Neutrophil (primary cell): ENCODE results near the gene LMAN2.

Source experiments
- H3K27ac ChIP-seq: fragments of 200-600 bp; sonication (generic); 2 replicates; pipeline ENCODE4 v1.5.1; 2016; ENCODE audit warnings: mild to moderate bottlenecking, moderate library complexity
- H3K27me3 ChIP-seq: fragments of 200-600 bp; sonication (generic); 2 replicates; pipeline ENCODE4 v1.6.0; 2016; ENCODE audit warnings: mild to moderate bottlenecking
- H3K36me3 ChIP-seq: fragments of 200-600 bp; sonication (generic); 2 replicates; pipeline ENCODE4 v1.5.1; 2017
- H3K4me1 ChIP-seq, 2 experiments: fragments of 200-600 bp in 1 of 2; sonication (generic) in 1 of 2; 1 replicate in 1 of 2; 2 replicates in 1 of 2; pipeline versions ENCODE4 v1.5.1 to v1.6.1; 2013 to 2016; ENCODE audit warnings: low read depth in 1 of 2, low read length in 1 of 2, mild to moderate bottlenecking in 1 of 2, moderate library complexity in 1 of 2; ENCODE audit not compliant: control insufficient read depth in 1 of 2, insufficient read depth in 1 of 2
- H3K4me3 ChIP-seq, 2 experiments: fragments of 200-600 bp in 1 of 2; sonication (generic) in 1 of 2; 1 replicate in 1 of 2; 2 replicates in 1 of 2; pipeline ENCODE4 v1.5.1; 2013 to 2016; ENCODE audit warnings: low read depth in 1 of 2, low read length in 1 of 2, mild to moderate bottlenecking in 1 of 2, moderate library complexity in 1 of 2
- H3K9me3 ChIP-seq: fragments of 200-600 bp; sonication (generic); 2 replicates; pipeline ENCODE4 v1.5.1; 2016
- TF ChIP-seq, protein P1 (sequence below): fragments of 200-600 bp; sonication (generic); IDR thresholded peaks from 2 replicates; pipeline ENCODE4 v1.5.1; 2016; ENCODE audit warnings: antibody characterized with exemption

Gene LMAN2

DNA sequence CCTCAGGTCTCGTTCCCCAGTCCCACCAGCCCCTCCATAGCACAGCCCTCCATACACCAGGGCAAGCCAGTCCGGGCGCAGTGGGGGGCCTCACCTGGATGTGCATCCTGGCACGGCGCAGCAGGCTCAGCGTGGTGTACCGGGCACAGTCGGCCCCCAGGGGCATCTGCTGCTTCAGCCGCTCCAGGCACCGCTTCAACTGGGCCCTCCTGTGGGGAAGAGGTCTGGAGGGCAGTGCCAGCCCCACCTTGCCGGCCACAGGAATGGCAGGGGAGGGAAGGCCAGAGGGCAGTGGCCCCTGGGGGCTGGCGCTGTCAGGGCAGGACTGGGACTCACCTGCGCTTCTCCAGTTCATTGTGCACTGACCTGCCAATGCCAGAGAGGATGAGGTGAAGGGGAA, 41.1 kb downstream of the LMAN2 start:
- Histone ChIP-seq H3K9me3 (no peaks in the 10 kb centered on the region), H3K36me3 (peaks cover 14% of the 10 kb centered on the region), H3K4me1 (peaks cover 79 to 83% of the 10 kb centered on the region in 2 experiments), H3K27ac (peak overlapping the region; percentile 95), H3K27me3 (no peaks in the 10 kb centered on the region), H3K4me3 (peak overlapping the region; percentile 79 to 99)
- TF ChIP-seq, protein P1, sequence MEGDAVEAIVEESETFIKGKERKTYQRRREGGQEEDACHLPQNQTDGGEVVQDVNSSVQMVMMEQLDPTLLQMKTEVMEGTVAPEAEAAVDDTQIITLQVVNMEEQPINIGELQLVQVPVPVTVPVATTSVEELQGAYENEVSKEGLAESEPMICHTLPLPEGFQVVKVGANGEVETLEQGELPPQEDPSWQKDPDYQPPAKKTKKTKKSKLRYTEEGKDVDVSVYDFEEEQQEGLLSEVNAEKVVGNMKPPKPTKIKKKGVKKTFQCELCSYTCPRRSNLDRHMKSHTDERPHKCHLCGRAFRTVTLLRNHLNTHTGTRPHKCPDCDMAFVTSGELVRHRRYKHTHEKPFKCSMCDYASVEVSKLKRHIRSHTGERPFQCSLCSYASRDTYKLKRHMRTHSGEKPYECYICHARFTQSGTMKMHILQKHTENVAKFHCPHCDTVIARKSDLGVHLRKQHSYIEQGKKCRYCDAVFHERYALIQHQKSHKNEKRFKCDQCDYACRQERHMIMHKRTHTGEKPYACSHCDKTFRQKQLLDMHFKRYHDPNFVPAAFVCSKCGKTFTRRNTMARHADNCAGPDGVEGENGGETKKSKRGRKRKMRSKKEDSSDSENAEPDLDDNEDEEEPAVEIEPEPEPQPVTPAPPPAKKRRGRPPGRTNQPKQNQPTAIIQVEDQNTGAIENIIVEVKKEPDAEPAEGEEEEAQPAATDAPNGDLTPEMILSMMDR: no peak

DNA sequence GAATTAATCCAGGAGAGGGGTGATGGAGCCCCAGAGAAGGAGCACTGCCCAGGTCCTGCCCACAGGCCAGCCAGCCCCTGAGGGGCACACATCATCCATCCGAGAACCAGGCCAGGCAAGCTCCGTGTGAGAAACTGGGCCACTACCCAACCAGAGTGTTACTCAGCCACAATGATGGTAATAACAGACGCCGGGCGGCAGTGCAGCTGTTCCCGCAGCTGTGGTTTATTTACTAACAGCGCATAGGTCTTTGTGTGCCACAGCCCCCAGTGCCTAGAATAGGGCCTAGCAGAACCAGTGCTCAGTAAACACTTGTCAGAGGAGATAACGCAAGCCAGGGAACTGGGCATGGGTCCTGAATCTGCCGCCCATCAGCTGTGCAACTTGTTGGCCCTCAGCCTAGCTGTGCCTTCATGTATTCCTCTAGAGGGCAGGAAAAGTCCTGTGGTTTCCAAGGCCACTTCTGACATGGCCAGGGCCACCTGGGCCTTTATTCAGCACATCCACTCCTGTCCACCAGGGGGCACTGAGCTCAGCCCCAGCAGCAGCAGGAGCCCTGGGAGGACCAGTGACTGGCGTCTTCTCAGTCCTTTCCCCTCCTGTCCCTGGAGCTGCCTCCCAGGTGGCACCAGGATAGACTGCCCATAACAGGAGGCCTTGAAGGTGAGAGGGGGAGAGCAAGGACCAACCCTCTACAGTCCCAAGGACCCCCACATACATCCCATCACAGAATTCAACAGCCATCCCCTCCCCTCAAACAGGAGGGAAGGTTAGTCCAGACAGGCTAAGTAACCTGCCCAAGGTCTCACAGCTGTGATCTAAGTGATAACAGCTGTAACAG, 41.9 kb downstream of the LMAN2 start:
- H3K4me3 ChIP-seq: peak overlapping the region; percentile 79 to 99
- peaks cover 87 to 91% of the 10 kb centered on the region in 2 experiments for H3K4me1 ChIP-seq
- TF ChIP-seq, protein P1: peak; percentile 96
- H3K9me3 ChIP-seq: no peaks in the 10 kb centered on the region
- H3K27ac ChIP-seq: peak overlapping the region; percentile 95
- H3K36me3 ChIP-seq: peaks cover 22% of the 10 kb centered on the region
- H3K27me3 ChIP-seq: no peaks in the 10 kb centered on the region

DNA sequence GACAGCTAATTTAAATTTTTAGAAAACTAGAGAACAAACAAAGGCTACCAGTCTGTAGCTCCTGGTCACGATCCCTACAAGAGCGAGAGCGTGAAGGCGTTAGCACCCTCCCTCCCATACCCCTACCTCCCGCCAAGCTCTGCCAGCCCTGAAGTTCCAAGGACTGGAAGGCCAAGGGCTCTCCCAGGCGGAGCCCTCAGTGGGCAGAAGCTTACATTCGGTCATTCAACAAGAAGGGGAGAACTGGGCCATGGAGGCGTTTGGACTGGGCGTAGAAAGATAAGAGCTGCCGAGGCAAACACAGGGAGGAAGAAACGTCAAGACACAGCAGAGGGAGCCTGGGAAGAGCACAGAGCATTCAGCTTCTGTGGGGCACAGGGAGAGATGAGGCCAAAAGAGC, 42.7 kb downstream of the LMAN2 start:
- H3K27ac ChIP-seq: peak overlapping the region; percentile 95
- peaks cover 29% of the 10 kb centered on the region for H3K36me3 ChIP-seq
- H3K27me3 ChIP-seq: no peaks in the 10 kb centered on the region
- no peaks in the 10 kb centered on the region for H3K9me3 ChIP-seq
- H3K4me3 ChIP-seq: peak overlapping the region; percentile 79 to 99
- peaks cover 93 to 97% of the 10 kb centered on the region in 2 experiments for H3K4me1 ChIP-seq
- TF ChIP-seq, protein P1: no peak

DNA sequence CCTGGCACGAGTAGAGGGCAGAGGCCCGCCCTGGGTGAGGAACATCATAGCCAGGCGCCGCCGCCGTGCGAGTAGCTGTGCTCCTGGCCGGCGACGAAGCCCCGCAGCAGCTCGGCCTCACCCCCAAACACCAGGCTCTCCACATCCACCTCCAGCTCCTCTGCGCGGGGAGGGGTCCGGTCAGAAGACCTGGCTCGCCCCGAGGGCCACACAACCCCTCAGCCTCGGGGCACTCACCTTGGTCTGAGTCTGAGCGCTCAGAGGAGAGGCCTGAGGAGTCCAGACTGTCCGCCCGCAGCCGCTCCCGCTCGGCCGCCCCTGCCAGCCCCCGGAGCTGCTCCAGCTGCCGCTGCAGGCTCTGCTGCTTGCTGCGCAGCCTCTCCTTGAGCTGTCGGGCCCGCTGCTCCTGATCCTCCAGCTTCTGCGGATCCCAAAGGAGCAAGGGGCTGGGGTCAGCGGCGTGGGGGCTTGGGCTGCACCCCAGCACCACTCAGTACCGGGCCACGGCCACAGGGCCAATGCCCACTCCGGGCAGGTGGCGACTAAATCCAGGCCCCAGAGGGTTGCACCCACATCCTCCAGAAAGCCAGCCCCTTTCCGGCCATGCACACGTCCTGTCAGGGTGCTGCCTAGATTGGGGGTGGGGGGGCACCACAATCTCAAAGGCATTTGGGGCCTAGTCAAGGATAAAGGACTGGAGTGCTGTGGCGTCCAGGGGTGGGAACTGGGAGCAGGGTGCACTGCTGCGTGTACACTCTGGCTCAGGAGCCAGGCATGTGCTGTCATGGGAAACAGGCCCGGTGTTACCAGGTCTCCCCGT, 43.7 kb downstream of the LMAN2 start:
- H3K4me3 ChIP-seq: peak overlapping the region; percentile 79 to 99
- H3K4me1 ChIP-seq: peaks cover 85 to 89% of the 10 kb centered on the region in 2 experiments

More for the DNA sequence above, 43.7 kb downstream of the LMAN2 start:
- Histone ChIP-seq H3K27ac (peak overlapping the region; percentile 95), H3K9me3 (no peaks in the 10 kb centered on the region), H3K36me3 (peaks cover 29% of the 10 kb centered on the region), H3K27me3 (no peaks in the 10 kb centered on the region)
- TF ChIP-seq, protein P1: peak; percentile 11
